Activated T-cell treated with anti-CD3 and anti-CD28 coated beads, Interleukin-2, amount 50 U/mL, for 72 hours (primary cell): Measurements from ENCODE around the gene OR14J1. TPM values are rescaled to one million over a fixed set of nuclear protein-coding genes. Genes with fewer than 3 reads are reported as not detected.
"Not testable (repeated sequence)": the region's sequence is repeated elsewhere in the genome, so short reads cannot be mapped to it uniquely, and the experiment has no call there.

Experiments used
- ATAC-seq, 2 donors: fragments of 150-1000 bp; cut with Tn5 transposase; replicated peaks in 1 of 2; 2 replicates each; pipeline ENCODE4 v1.10.0; 2021; ENCODE audit warnings: moderate library complexity in 2 of 2, mild to moderate bottlenecking in 1 of 2
- DNase-seq, 2 donors: peaks; one replicate each; pipeline ENCODE4 v3.0.0; 2021 to 2022; ENCODE audit warnings: mixed read lengths in 1 of 2
- H3K27ac Mint-ChIP-seq: one replicate; pipeline ENCODE4 v1.8.0; 2022; ENCODE audit warnings: mild to moderate bottlenecking, moderate library complexity, mixed read lengths
- H3K27me3 Mint-ChIP-seq: one replicate; pipeline ENCODE4 v1.8.0; 2022; ENCODE audit warnings: low read depth, mixed read lengths
- H3K36me3 Mint-ChIP-seq, 2 donors: one replicate each; pipeline ENCODE4 v1.8.0; 2022; ENCODE audit warnings: mixed read lengths in 2 of 2, mild to moderate bottlenecking in 1 of 2; ENCODE audit not compliant: insufficient read depth in 2 of 2
- H3K4me1 Mint-ChIP-seq: one replicate; pipeline ENCODE4 v1.8.0; 2022; ENCODE audit warnings: low read depth, mixed read lengths
- H3K4me3 Mint-ChIP-seq, 2 donors: one replicate each; pipeline ENCODE4 v1.8.0; 2022; ENCODE audit warnings: mild to moderate bottlenecking in 2 of 2, mixed read lengths in 2 of 2, moderate library complexity in 2 of 2
- H3K9me3 Mint-ChIP-seq, 2 donors: one replicate each; pipeline ENCODE4 v1.8.0; 2022; ENCODE audit warnings: mixed read lengths in 2 of 2
- total RNA-seq, 2 donors: library from RNA; stranded (reverse); gene quantifications; one replicate each; pipeline ENCODE4 v1.2.3, GENCODE V29; 2022

OR14J1 gene
- total RNA-seq: not detected

- DNase-seq: no peak
- H3K36me3 Mint-ChIP-seq: no peaks in the 10 kb centered on the region
- no peaks in the 10 kb centered on the region for H3K4me1 Mint-ChIP-seq
- H3K4me3 Mint-ChIP-seq: no peak within 1 kb of the TSS
- H3K27me3 Mint-ChIP-seq: peaks cover 15% of the 10 kb centered on the region
- H3K27ac Mint-ChIP-seq: no peak within 1 kb of the TSS
- no peaks in the 10 kb centered on the region for H3K9me3 Mint-ChIP-seq
- ATAC-seq: no peak
These were observed at the start of gene OR14J1 for GRCh38 chr6:29301316-29301715. Gene OR14J1, plus strand, starts transcription at chr6:29301701. Its CDS starts 4,989 bp downstream, at chr6:29306690.

GRCh38 chr6:29251736-29252135 is 49.8 kb upstream of the OR14J1 start:
- Mint-ChIP-seq H3K27ac (no peak overlapping the region), H3K27me3 (peaks cover 58% of the 10 kb centered on the region), H3K4me1 (no peaks in the 10 kb centered on the region), H3K9me3 (peaks cover 11 to 17% of the 10 kb centered on the region in 2 donors), H3K4me3 (no peak overlapping the region), H3K36me3 (peaks cover 11 to 17% of the 10 kb centered on the region in 2 donors)
- ATAC-seq: no peak
- no peak for DNase-seq

GRCh38 chr6:29255530-29255929 is 46.0 kb upstream of the OR14J1 start:
- ATAC-seq: peak in 1 of 2 donors; percentile 60
- H3K9me3 Mint-ChIP-seq: peaks cover 6 to 12% of the 10 kb centered on the region in 2 donors
- H3K27ac Mint-ChIP-seq: no peak overlapping the region
- no peak for DNase-seq
- H3K27me3 Mint-ChIP-seq: peaks cover 24% of the 10 kb centered on the region
- H3K4me1 Mint-ChIP-seq: no peaks in the 10 kb centered on the region
- no peak overlapping the region for H3K4me3 Mint-ChIP-seq
- peaks cover 8 to 13% of the 10 kb centered on the region in 2 donors for H3K36me3 Mint-ChIP-seq

DNA sequence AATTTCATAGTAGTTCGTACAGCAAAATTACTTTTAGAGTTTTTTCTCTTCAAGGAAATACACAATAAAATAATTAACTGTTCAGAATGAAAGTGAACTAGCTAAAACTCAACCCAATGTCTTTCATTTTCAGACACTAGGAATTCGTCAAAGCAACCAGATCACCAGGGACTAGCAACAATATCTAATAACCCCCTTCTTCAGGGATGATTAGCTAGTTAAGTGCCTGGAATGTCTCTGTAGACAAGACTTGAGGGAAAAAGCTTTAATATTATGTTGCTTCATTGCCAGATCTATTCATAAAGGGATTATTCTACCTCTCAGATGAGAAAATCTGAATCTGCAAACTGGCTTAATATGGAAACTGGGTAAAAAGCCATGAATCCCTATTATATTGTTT is 41.8 kb upstream of the OR14J1 start:
- Mint-ChIP-seq H3K9me3 (peaks cover 0 to 5% of the 10 kb centered on the region in 2 donors), H3K36me3 (peaks cover 6% of the 10 kb centered on the region in 2 donors), H3K4me1 (no peaks in the 10 kb centered on the region), H3K27me3 (peaks cover 20% of the 10 kb centered on the region), H3K27ac (no peak overlapping the region), H3K4me3 (no peak overlapping the region)
- DNase-seq (no peak), ATAC-seq (no peak)

- no peaks in the 10 kb centered on the region for H3K36me3 Mint-ChIP-seq
- no peak for DNase-seq
These were observed 38.5 kb upstream of the OR14J1 start for GRCh38 chr6:29263001-29263400.

DNA sequence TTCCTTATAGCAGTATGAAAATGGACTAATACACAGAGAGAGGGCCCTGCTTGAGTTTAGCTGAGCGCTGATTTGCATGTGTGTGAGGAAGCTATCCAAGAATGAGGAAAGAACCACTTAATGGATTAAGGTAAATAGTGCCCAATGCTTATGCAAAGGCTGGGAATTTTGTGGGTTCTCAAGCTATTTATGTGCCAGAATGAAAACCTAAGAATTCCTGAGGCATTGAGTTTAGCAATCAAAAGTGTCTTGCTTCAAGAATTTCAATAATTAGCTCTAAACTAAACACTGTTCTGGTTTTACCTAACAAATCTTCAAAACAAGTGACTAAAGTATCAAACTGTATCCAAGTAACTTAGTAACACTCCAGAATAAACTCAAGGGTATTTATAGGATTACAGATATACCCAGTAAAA is 7.0 kb upstream of the OR14J1 start:
- no peak overlapping the region for H3K4me3 Mint-ChIP-seq
- peaks cover 17% of the 10 kb centered on the region for H3K27me3 Mint-ChIP-seq
- no peaks in the 10 kb centered on the region for H3K36me3 Mint-ChIP-seq
- no peak for ATAC-seq
- no peaks in the 10 kb centered on the region for H3K9me3 Mint-ChIP-seq
- H3K4me1 Mint-ChIP-seq: no peaks in the 10 kb centered on the region
- DNase-seq: no peak
- no peak overlapping the region for H3K27ac Mint-ChIP-seq

More at GRCh38 chr6:29263001-29263400, 38.5 kb upstream of the OR14J1 start:
- ATAC-seq: no peak
- no peak overlapping the region for H3K4me3 Mint-ChIP-seq
- peaks cover 31% of the 10 kb centered on the region for H3K27me3 Mint-ChIP-seq
- no peak overlapping the region for H3K27ac Mint-ChIP-seq
- H3K9me3 Mint-ChIP-seq: peaks cover 0 to 2% of the 10 kb centered on the region in 2 donors
- no peaks in the 10 kb centered on the region for H3K4me1 Mint-ChIP-seq

GRCh38 chr6:29295181-29295585 is 6.3 kb upstream of the OR14J1 start:
- no peak overlapping the region for H3K27ac Mint-ChIP-seq
- no peak for DNase-seq
- H3K9me3 Mint-ChIP-seq: no peaks in the 10 kb centered on the region
- ATAC-seq: no peak
- H3K27me3 Mint-ChIP-seq: peaks cover 17% of the 10 kb centered on the region
- H3K4me1 Mint-ChIP-seq: no peaks in the 10 kb centered on the region
- H3K4me3 Mint-ChIP-seq: no peak overlapping the region
- no peaks in the 10 kb centered on the region for H3K36me3 Mint-ChIP-seq

- H3K27me3 Mint-ChIP-seq: peaks cover 15% of the 10 kb centered on the region
- no peaks in the 10 kb centered on the region for H3K4me1 Mint-ChIP-seq
- no peaks in the 10 kb centered on the region for H3K36me3 Mint-ChIP-seq
- DNase-seq: no peak
- no peaks in the 10 kb centered on the region for H3K9me3 Mint-ChIP-seq
- no peak for ATAC-seq
- no peak overlapping the region for H3K27ac Mint-ChIP-seq
- no peak overlapping the region for H3K4me3 Mint-ChIP-seq
These were observed 5.9 kb upstream of the OR14J1 start for GRCh38 chr6:29295623-29296022.

DNA sequence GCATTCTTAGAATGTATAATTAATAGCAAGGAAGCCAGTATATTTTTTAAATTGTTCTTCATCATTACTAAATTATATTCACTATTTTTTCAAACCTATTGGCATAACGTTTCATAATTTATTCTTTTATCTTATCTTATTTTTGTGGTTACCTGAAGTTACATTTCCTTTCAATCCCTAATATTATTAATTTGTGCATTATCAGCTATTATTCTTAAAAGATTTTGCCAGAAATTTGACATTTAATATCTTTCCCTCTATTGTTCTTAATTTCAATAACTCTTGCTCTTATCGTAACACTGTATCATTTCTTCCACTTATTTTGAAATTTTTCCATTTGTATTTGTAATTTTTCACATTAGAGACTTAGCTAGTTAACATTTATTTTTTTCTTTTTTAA is 18.4 kb downstream of the OR14J1 start:
- no peak for DNase-seq
- no peak for ATAC-seq
- Mint-ChIP-seq H3K36me3 (no peaks in the 10 kb centered on the region), H3K9me3 (no peaks in the 10 kb centered on the region), H3K4me1 (no peaks in the 10 kb centered on the region), H3K27ac (no peak overlapping the region), H3K27me3 (peaks cover 16% of the 10 kb centered on the region), H3K4me3 (no peak overlapping the region)

DNA sequence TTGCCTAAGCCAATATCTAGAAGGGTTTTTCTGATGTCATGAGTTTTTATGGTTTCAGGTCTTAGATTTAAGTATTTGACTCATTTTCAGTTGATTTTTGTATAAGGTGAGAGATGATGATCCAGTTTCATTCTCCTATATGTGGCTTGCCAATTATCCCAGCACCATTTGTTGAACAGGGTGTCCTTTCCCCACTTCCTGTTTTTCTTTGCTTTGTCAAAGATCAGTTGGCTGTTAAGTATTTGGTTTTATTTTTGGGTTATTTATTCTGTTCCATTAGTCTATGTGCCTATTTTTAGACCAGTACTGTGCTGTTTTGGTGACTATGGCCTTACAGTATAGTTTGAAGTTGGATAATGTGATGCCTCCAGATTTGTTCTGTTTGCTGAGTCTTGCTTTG is 21.8 kb downstream of the OR14J1 start:
- H3K27ac Mint-ChIP-seq, H3K4me3 Mint-ChIP-seq, DNase-seq, ATAC-seq, H3K36me3 Mint-ChIP-seq, H3K4me1 Mint-ChIP-seq, H3K9me3 Mint-ChIP-seq: not testable (repeated sequence)
- H3K27me3 Mint-ChIP-seq: peaks cover 16% of the 10 kb centered on the region

GRCh38 chr6:29325777-29326176 is 24.3 kb downstream of the OR14J1 start:
- Mint-ChIP-seq H3K36me3 (no peaks in the 10 kb centered on the region), H3K9me3 (no peaks in the 10 kb centered on the region), H3K27me3 (peaks cover 26% of the 10 kb centered on the region), H3K4me3 (no peak overlapping the region), H3K4me1 (no peaks in the 10 kb centered on the region), H3K27ac (no peak overlapping the region)
- no peak for ATAC-seq
- DNase-seq: no peak

GRCh38 chr6:29332676-29333075 is 31.2 kb downstream of the OR14J1 start:
- Mint-ChIP-seq H3K36me3 (no peaks in the 10 kb centered on the region), H3K27ac (no peak overlapping the region), H3K9me3 (peaks cover 0 to 1% of the 10 kb centered on the region in 2 donors), H3K4me1 (peaks cover under 1% of the 10 kb centered on the region), H3K27me3 (peaks cover 55% of the 10 kb centered on the region), H3K4me3 (no peak overlapping the region)
- DNase-seq (peak in 1 of 2 donors; percentile 4), ATAC-seq (peak; percentile 33 to 44)

- Mint-ChIP-seq H3K4me3 (no peak overlapping the region), H3K27me3 (peaks cover 48% of the 10 kb centered on the region), H3K4me1 (peaks cover 8% of the 10 kb centered on the region), H3K27ac (no peak overlapping the region), H3K36me3 (no peaks in the 10 kb centered on the region), H3K9me3 (peaks cover 0 to 1% of the 10 kb centered on the region in 2 donors)
- no peak for ATAC-seq
- DNase-seq: no peak
These were observed 34.8 kb downstream of the OR14J1 start for GRCh38 chr6:29336269-29336668.

GRCh38 chr6:29345380-29345779 is 43.9 kb downstream of the OR14J1 start:
- no peak for DNase-seq
- Mint-ChIP-seq H3K27ac (no peak overlapping the region), H3K36me3 (no peaks in the 10 kb centered on the region), H3K27me3 (peaks cover 22% of the 10 kb centered on the region), H3K4me1 (no peaks in the 10 kb centered on the region), H3K4me3 (no peak overlapping the region), H3K9me3 (no peaks in the 10 kb centered on the region)
- ATAC-seq: no peak
